SK-N-SH (cell line): ENCODE results near the gene PAPPA2. TPM values are rescaled to one million over a fixed set of nuclear protein-coding genes. Genes with fewer than 3 reads are reported as not detected.

ENCODE experiments used
- CTCF ChIA-PET: fragments of 300-600, 350-600 bp; formaldehyde crosslinking; extraction: SDS; loops from one replicate; lab custom pipeline; 2021; lab: Yijun Ruan, JAX
- POLR2A ChIA-PET: fragments of 350-600 bp; sonication (Branson Sonifier 250); formaldehyde crosslinking; extraction: SDS; loops from one replicate; lab custom pipeline; 2020; ENCODE audit warnings: antibody characterized with exemption, inconsistent platforms; lab: Yijun Ruan, JAX
- DNase-seq: peaks from one replicate; pipeline ENCODE4 v3.0.0; 2012
- H2AFZ ChIP-seq: fragments of 200-600 bp; sonication (generic); 2 replicates; pipeline ENCODE4 v1.8.1; 2016; ENCODE audit warnings: antibody characterized with exemption, mild to moderate bottlenecking, low read depth
- H3F3A ChIP-seq: fragments of 200-600 bp; sonication (generic); replicated peaks from 2 replicates; pipeline ENCODE3; 2016; ENCODE audit warnings: antibody characterized with exemption, mild to moderate bottlenecking; ENCODE audit not compliant: insufficient read depth
- H3K27ac ChIP-seq, 2 experiments: fragments of 200-500 bp in 1 of 2; fragments of 200-600 bp in 1 of 2; sonication (Bioruptor generic) in 1 of 2; sonication (generic), shearing (Covaris generic) in 1 of 2; 2 replicates each; pipeline versions ENCODE4 v1.5.1 to v1.6.1; 2014 to 2016; ENCODE audit warnings: low read depth in 2 of 2, inconsistent platforms in 1 of 2, low read length in 1 of 2, mild to moderate bottlenecking in 1 of 2, mixed read lengths in 1 of 2
- H3K27me3 ChIP-seq: fragments of 200-600 bp; sonication (generic), shearing (Covaris generic); 2 replicates; pipeline ENCODE4 v1.6.1; 2016; ENCODE audit warnings: mixed run types; ENCODE audit not compliant: insufficient read depth
- H3K36me3 ChIP-seq, 2 experiments: fragments of 200-500 bp in 1 of 2; fragments of 200-600 bp in 1 of 2; sonication (Bioruptor generic) in 1 of 2; sonication (generic) in 1 of 2; replicated peaks in 1 of 2; 2 replicates each; pipeline versions ENCODE3 to v1.5.1; 2014 to 2016; ENCODE audit warnings: low read length in 1 of 2, mild to moderate bottlenecking in 1 of 2; ENCODE audit not compliant: insufficient read depth in 2 of 2, control insufficient read depth in 1 of 2
- H3K4me1 ChIP-seq, 2 experiments: fragments of 200-500 bp in 1 of 2; fragments of 200-600 bp in 1 of 2; sonication (Bioruptor generic) in 1 of 2; sonication (generic), shearing (Covaris generic) in 1 of 2; 2 replicates each; pipeline versions ENCODE4 v1.5.1 to v1.6.1; 2014 to 2016; ENCODE audit warnings: low read depth in 1 of 2, low read length in 1 of 2, mixed run types in 1 of 2; ENCODE audit not compliant: insufficient read depth in 2 of 2, control insufficient read depth in 1 of 2
- H3K4me2 ChIP-seq: fragments of 200-600 bp; sonication (generic), shearing (Covaris generic); 2 replicates; pipeline ENCODE4 v1.6.1; 2017; ENCODE audit warnings: mixed run types
- H3K4me3 ChIP-seq, 2 experiments: fragments of 200-500 bp in 1 of 2; fragments of 200-600 bp in 1 of 2; sonication (Bioruptor generic) in 1 of 2; sonication (generic), shearing (Covaris generic) in 1 of 2; 2 replicates each; pipeline versions ENCODE4 v1.5.1 to v1.8.1; 2014 to 2016; ENCODE audit warnings: low read depth in 2 of 2, inconsistent platforms in 1 of 2, low read length in 1 of 2, mild to moderate bottlenecking in 1 of 2, mixed read lengths in 1 of 2, moderate library complexity in 1 of 2
- H3K79me2 ChIP-seq: fragments of 200-600 bp; sonication (generic); 2 replicates; pipeline ENCODE4 v1.8.1; 2017; ENCODE audit warnings: mild to moderate bottlenecking; ENCODE audit not compliant: insufficient read depth
- H3K9ac ChIP-seq: fragments of 200-600 bp; sonication (generic); 2 replicates; pipeline ENCODE4 v1.6.1; 2017; ENCODE audit warnings: mixed run types
- H3K9me2 ChIP-seq: fragments of 200-600 bp; sonication (generic); 2 replicates; pipeline ENCODE4 v1.6.1; 2017; ENCODE audit warnings: mixed run types
- H3K9me3 ChIP-seq: fragments of 200-600 bp; sonication (generic); 2 replicates; pipeline ENCODE4 v1.6.1; 2017; ENCODE audit warnings: mixed run types, mild to moderate bottlenecking, moderate library complexity
- H4K20me1 ChIP-seq: fragments of 200-600 bp; sonication (generic); 2 replicates; pipeline ENCODE4 v1.6.1; 2017; ENCODE audit warnings: mild to moderate bottlenecking, mixed run types; ENCODE audit not compliant: insufficient read depth
- CTCF ChIP-seq: fragments of 200-600 bp; sonication (generic); IDR thresholded peaks from 2 replicates; pipeline ENCODE4 v1.6.1; 2017; ENCODE audit warnings: antibody characterized with exemption, mild to moderate bottlenecking, moderate library complexity
- FOSL2 ChIP-seq: IDR thresholded peaks from 2 replicates; pipeline ENCODE4 v1.4.0; 2012; ENCODE audit warnings: low read depth, mild to moderate bottlenecking, moderate library complexity, borderline replicate concordance
- FOXJ3 ChIP-seq: sonication (generic); formaldehyde crosslinking; IDR thresholded peaks from 2 replicates; pipeline ENCODE4 v1.5.1; 2020; ENCODE audit warnings: mild to moderate bottlenecking, missing genetic modification reagents
- GABPA ChIP-seq: IDR thresholded peaks from 2 replicates; pipeline ENCODE4 v1.4.0; 2012; ENCODE audit warnings: low read depth, mild to moderate bottlenecking
- MXI1 ChIP-seq: IDR thresholded peaks from 2 replicates; pipeline ENCODE4 v1.6.1; 2012; ENCODE audit warnings: mild to moderate bottlenecking, low read depth, low read length, improper control_type of control experiment
- NRF1 ChIP-seq: IDR thresholded peaks from 2 replicates; pipeline ENCODE4 v1.6.1; 2012; ENCODE audit warnings: low read depth, mild to moderate bottlenecking, low read length
- RXRA ChIP-seq: IDR thresholded peaks from 2 replicates; pipeline ENCODE4 v1.4.0; 2012; ENCODE audit warnings: low read depth, mild to moderate bottlenecking, borderline replicate concordance
- SMC3 ChIP-seq: IDR thresholded peaks from 2 replicates; pipeline ENCODE4 v1.6.1; 2012; ENCODE audit warnings: low read depth, low read length, improper control_type of control experiment
- TCF12 ChIP-seq: IDR thresholded peaks from 2 replicates; pipeline ENCODE4 v1.4.0; 2012
- TEAD4 ChIP-seq: IDR thresholded peaks from 2 replicates; pipeline ENCODE4 v1.4.0; 2012; ENCODE audit warnings: mild to moderate bottlenecking, borderline replicate concordance; ENCODE audit not compliant: insufficient read depth
- USF2 ChIP-seq: fragments of 150-350 bp; IDR thresholded peaks from 2 replicates; pipeline ENCODE4 v1.6.1; 2017; ENCODE audit warnings: antibody characterized with exemption, low read length, low read depth, borderline replicate concordance
- YY1 ChIP-seq: IDR thresholded peaks from 2 replicates; pipeline ENCODE4 v1.4.0; 2012; ENCODE audit warnings: low read depth, mild to moderate bottlenecking
- WGBS: methylation state at CpG from one replicate; pipeline ENCODE4 v1.1.6; 2017; ENCODE audit warnings: low lambda C conversion rate; 5-methylcytosine and 5-hydroxymethylcytosine counted together
- polyA plus RNA-seq, 3 experiments: library from polyadenylated mRNA; depleted of rRNA; stranded (reverse); fragments of >200 nt; gene quantifications; 2 replicates each; pipeline ENCODE4 v1.2.3, GENCODE V29; 2012
- TF ChIP-seq, protein P1 (sequence below): IDR thresholded peaks from 2 replicates; pipeline ENCODE4 v1.4.0; 2012; ENCODE audit warnings: low read depth
- TF ChIP-seq, protein P2 (sequence below): IDR thresholded peaks from 2 replicates; pipeline ENCODE4 v1.6.1; 2012; ENCODE audit warnings: mild to moderate bottlenecking, low read depth, low read length, moderate library complexity
- TF ChIP-seq, protein P3 (sequence below): fragments of 150-350 bp; IDR thresholded peaks from 2 replicates; pipeline ENCODE4 v1.6.1; 2016; ENCODE audit warnings: mild to moderate bottlenecking, low read depth, low read length

The PAPPA2 gene
- polyA plus RNA-seq, 1 of the 3 experiments (the other 2 are of a cell fraction) = 0.02 TPM

- no peak for TF ChIP-seq CTCF
- TF ChIP-seq, protein P1, sequence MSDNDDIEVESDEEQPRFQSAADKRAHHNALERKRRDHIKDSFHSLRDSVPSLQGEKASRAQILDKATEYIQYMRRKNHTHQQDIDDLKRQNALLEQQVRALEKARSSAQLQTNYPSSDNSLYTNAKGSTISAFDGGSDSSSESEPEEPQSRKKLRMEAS = no peak
- TF ChIP-seq, protein P2, sequence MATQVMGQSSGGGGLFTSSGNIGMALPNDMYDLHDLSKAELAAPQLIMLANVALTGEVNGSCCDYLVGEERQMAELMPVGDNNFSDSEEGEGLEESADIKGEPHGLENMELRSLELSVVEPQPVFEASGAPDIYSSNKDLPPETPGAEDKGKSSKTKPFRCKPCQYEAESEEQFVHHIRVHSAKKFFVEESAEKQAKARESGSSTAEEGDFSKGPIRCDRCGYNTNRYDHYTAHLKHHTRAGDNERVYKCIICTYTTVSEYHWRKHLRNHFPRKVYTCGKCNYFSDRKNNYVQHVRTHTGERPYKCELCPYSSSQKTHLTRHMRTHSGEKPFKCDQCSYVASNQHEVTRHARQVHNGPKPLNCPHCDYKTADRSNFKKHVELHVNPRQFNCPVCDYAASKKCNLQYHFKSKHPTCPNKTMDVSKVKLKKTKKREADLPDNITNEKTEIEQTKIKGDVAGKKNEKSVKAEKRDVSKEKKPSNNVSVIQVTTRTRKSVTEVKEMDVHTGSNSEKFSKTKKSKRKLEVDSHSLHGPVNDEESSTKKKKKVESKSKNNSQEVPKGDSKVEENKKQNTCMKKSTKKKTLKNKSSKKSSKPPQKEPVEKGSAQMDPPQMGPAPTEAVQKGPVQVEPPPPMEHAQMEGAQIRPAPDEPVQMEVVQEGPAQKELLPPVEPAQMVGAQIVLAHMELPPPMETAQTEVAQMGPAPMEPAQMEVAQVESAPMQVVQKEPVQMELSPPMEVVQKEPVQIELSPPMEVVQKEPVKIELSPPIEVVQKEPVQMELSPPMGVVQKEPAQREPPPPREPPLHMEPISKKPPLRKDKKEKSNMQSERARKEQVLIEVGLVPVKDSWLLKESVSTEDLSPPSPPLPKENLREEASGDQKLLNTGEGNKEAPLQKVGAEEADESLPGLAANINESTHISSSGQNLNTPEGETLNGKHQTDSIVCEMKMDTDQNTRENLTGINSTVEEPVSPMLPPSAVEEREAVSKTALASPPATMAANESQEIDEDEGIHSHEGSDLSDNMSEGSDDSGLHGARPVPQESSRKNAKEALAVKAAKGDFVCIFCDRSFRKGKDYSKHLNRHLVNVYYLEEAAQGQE = no peak
- no peak for TF ChIP-seq MXI1
- no peak for TF ChIP-seq GABPA
- TF ChIP-seq TEAD4 = no peak
- TF ChIP-seq, all 33 proteins: peak for 0
These were observed 6.2 kb upstream of the PAPPA2 start (continued) for GRCh38 chr1:176456795-176457194.

DNA sequence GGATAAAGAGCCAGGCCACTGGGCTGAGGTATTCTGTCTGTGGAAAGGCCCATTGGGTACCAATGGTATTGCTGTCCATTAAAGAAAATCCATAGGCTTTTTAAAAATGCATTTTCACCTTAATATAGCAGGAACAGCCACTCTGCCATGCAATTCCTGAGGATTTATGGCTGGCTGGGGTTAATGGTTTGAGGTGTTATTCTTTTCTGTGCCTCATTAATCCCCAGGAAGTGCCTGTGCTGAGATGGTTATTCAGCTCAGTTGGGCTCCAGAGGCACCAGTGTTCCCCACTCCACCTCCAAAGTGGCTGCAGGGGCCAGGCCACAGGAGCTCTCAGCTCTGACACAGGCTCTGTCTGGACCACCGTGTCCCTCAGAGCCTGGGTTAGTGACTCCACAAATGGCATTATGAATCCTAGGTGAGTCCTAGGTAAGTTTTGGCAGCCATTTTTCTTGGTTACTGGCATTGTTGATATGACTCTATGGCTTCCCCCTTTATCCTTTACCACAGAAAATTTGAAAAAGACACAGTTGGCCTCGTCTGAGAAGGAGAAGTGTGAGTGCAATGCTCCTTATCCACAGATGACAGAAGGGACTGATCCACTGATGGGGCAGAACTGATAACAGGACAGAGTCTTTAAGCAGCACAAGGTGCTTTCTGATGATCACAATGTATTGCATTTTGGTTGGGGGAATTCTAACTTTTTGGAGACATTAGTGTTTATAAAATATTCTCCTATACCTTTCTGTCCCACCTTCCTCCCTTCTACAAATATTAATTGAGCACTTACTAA is 2.2 kb upstream of the PAPPA2 start:
- H3F3A ChIP-seq = no peaks in the 10 kb centered on the region
- POLR2A ChIA-PET = no interaction called here
- H3K27ac ChIP-seq = no peak overlapping the region
- CTCF ChIA-PET = no interaction called here
- no peaks in the 10 kb centered on the region for H3K27me3 ChIP-seq
- H3K4me3 ChIP-seq = no peak overlapping the region
- no peak overlapping the region for H3K9ac ChIP-seq
- no peaks in the 10 kb centered on the region for H3K79me2 ChIP-seq
- no peak for DNase-seq
- H3K9me3 ChIP-seq = no peaks in the 10 kb centered on the region
- no peaks in the 10 kb centered on the region for H3K36me3 ChIP-seq
- no peak overlapping the region for H2AFZ ChIP-seq
- TF ChIP-seq, protein P3, sequence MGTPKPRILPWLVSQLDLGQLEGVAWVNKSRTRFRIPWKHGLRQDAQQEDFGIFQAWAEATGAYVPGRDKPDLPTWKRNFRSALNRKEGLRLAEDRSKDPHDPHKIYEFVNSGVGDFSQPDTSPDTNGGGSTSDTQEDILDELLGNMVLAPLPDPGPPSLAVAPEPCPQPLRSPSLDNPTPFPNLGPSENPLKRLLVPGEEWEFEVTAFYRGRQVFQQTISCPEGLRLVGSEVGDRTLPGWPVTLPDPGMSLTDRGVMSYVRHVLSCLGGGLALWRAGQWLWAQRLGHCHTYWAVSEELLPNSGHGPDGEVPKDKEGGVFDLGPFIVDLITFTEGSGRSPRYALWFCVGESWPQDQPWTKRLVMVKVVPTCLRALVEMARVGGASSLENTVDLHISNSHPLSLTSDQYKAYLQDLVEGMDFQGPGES = no peak
- TF ChIP-seq RXRA (no peak), YY1 (no peak), SMC3 (no peak), TCF12 (no peak), NRF1 (no peak), USF2 (no peak), FOSL2 (no peak), GABPA (no peak), FOXJ3 (CRISPR knock-in tag) (no peak)
- TF ChIP-seq, protein P1 = no peak
- H4K20me1 ChIP-seq = no peaks in the 10 kb centered on the region
- 4% methylated on average over 2 of the region's 2 CpGs for WGBS
- no peaks in the 10 kb centered on the region for H3K4me1 ChIP-seq
- H3K9me2 ChIP-seq = no peaks in the 10 kb centered on the region
- no peak overlapping the region for H3K4me2 ChIP-seq
